H1 (cell line): Measurements from ENCODE around the gene CKLF. TPM values are rescaled to one million over a fixed set of nuclear protein-coding genes. Genes with fewer than 3 reads are reported as not detected.

Experiments used
- ASH2L ChIP-seq: fragments of 200-600, 300-600 bp; sonication (generic); IDR thresholded peaks from one replicate; pipeline ENCODE4 v1.7.1; 2017; ENCODE audit warnings: low read length
- CTCF ChIP-seq, 3 experiments: IDR thresholded peaks; 1 replicate in 2 of 3; 2 replicates in 1 of 3; pipeline versions ENCODE4 v1.5.1 to v1.6.1; 2011; ENCODE audit warnings: low read length in 3 of 3, mild to moderate bottlenecking in 3 of 3, inconsistent platforms in 2 of 3, low read depth in 1 of 3, moderate library complexity in 1 of 3; ENCODE audit not compliant: insufficient read depth in 1 of 3; ENCODE audit errors: control extremely low read depth in 1 of 3
- EP300 ChIP-seq, 2 experiments: IDR thresholded peaks; 1 replicate in 1 of 2; 2 replicates in 1 of 2; pipeline ENCODE4 v1.6.1; 2011 to 2012; ENCODE audit warnings: low read depth in 2 of 2, low read length in 2 of 2, mild to moderate bottlenecking in 2 of 2, borderline replicate concordance in 1 of 2, inconsistent platforms in 1 of 2, moderate library complexity in 1 of 2
- GABPA ChIP-seq: IDR thresholded peaks from 2 replicates; pipeline ENCODE4 v1.6.1; 2011; ENCODE audit warnings: mild to moderate bottlenecking, low read length, moderate library complexity, borderline replicate concordance; ENCODE audit not compliant: insufficient read depth
- MAX ChIP-seq: IDR thresholded peaks from 2 replicates; pipeline ENCODE4 v1.6.1; 2012; ENCODE audit warnings: inconsistent platforms
- NRF1 ChIP-seq: IDR thresholded peaks from 2 replicates; pipeline ENCODE4 v1.6.1; 2011; ENCODE audit warnings: mild to moderate bottlenecking, low read depth, low read length, improper control_type of control experiment
- SRF ChIP-seq: IDR thresholded peaks from 2 replicates; pipeline ENCODE4 v1.6.1; 2011; ENCODE audit warnings: mild to moderate bottlenecking, low read depth, low read length, moderate library complexity
- polyA plus RNA-seq, 7 experiments: library from polyadenylated mRNA; depleted of rRNA in 3 of 7; stranded (reverse) in 5 of 7; unstranded in 2 of 7; fragments of >200 nt in 5 of 7; fragments of 200-250 nt in 2 of 7; gene quantifications; 1 replicate in 5 of 7; 2 replicates in 1 of 7; 4 replicates in 1 of 7; pipeline versions ENCODE4 v1.2.1 to v1.2.3, GENCODE V29; 2011 to 2013; ENCODE audit warnings: missing spikeins in 2 of 7, mixed read lengths in 2 of 7
- total RNA-seq: library from RNA; stranded (reverse); fragmentation: NEBNext Ultra II Directional; extraction: Animal tissue kit (Norgen Biotek cat#: 25700); gene quantifications from 2 replicates; pipeline ENCODE4 v1.2.1, GENCODE V29; 2021

CKLF gene
- total and polyA plus RNA-seq, 2 of the 8 experiments (the other 6 are each of a cell fraction or from before 2014, with no cell fraction given): 21.1 to 63.5 TPM

GRCh38 chr16:66516808-66517585, 35.4 kb upstream of the CKLF start (continued):
- TF ChIP-seq SRF (no peak), CTCF (IDR thresholded peaks at IDR 0.05; ENCODE audit: control extremely low read depth in 1 of 3, insufficient read depth in 1 of 3, low read depth in 1 of 3, low read length in 3 of 3) (no peak), ASH2L (no peak), EP300 (IDR thresholded peaks at IDR 0.05; ENCODE audit: borderline replicate concordance in 1 of 2, low read depth in 2 of 2, low read length in 2 of 2) (no peak), MAX (no peak), GABPA (no peak), NRF1 (no peak)
